Measurements from ENCODE around the gene DUSP10.

- TF ChIP-seq EZH2 (IDR thresholded peaks at IDR 0.05) (no peak), POLR2A (IDR thresholded peaks at IDR 0.05; ENCODE audit: borderline replicate concordance, extremely low read depth, insufficient read depth, insufficient read length) (no peak)
Measured at GRCh38 chr1:221778125-221778524, 36.2 kb upstream of the DUSP10 start.

All from HCT116 (cell line).